Inflammatory macrophage (primary cell): ENCODE measurements around the gene ROBO1.

Source experiments
- DNase-seq, 2 donors: peaks; one replicate each; pipeline ENCODE4 v3.0.0-alpha.2; 2020 to 2022

Gene ROBO1

DNA sequence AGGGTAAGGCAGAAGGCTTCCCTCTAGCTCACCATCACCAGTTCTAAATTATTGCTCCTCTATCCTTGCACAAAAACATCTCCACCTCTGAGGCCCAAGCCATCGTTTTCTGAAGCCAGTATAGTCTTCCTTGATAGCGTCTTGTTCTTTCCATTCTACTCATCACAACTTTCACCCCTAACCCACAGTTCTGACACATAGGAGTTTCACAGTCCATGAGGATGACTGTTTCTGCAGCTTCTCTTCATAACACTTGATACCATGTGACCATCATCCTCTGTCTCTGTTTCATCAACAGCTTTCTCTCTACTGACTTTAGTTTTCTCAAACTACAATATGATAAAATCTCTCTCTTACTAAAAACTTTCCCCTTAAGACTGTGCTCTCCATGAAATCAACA, 1166.5 kb downstream of the ROBO1 start:
- DNase-seq, result no peak

DNA sequence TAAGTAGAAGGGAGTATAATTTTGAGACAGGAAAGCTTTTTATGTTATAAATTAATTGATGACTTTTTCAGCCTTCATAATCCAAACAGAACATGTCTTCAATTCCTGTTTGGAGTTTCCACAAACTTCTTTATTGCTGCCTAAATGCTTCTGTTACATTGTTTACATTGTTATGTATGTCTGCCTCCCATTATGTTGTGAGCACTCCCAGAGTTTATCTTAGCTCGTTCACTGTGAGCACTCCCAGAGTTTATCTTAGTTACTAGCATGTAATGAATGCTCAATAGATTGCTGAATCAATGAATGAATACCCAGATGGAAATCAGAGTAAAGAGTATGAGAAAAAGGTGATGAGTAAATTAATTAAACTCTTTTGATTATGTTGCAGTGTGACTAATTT, 1178.0 kb downstream of the ROBO1 start:
- DNase-seq, result no peak

- no peak for DNase-seq
Measured at GRCh38 chr3:78588906-78589621, 1178.7 kb downstream of the ROBO1 start.

- DNase-seq, result no peak
Measured at GRCh38 chr3:78580681-78581080, 1187.1 kb downstream of the ROBO1 start.

DNA sequence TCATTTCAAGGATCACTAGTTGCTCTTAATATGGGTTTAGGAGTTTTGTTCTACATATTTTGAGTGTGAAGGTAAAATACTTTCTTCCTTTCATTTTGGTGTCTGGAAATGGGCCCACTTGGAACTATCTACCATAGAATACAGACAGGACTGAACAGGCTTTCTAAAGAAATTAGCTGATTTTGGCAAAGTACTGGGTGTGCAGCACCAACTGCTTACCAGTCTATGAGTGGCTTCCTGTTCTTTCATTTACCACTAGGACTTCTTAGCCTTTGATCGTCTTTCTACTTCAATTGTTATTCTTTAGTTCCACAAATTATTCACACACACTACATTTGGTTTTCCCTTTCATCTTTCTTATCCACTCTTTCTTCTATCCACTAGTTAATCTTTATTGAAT, 1196.3 kb downstream of the ROBO1 start:
- no peak for DNase-seq

DNA sequence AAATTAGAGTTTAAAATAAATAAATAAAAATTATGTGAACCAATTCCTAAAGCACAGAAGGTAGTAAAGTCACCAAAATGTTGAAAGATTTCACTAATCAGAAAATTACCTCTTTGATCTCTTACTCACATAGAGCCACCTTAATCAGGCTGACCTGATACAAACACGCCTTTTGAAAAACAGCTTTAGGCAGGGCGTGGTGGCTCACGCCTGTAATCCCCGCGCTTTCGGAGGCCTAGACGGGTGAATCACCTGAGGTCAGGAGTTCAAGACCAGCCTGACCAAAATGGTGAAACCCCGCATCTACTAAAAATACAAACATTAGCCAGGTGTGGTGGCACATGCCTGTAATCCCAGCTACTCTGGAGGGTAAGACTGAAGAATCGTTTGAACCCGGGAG, 1197.3 kb downstream of the ROBO1 start:
- DNase-seq, result no peak

- DNase-seq, result no peak
Measured at GRCh38 chr3:78569804-78570203, 1198.0 kb downstream of the ROBO1 start.

- DNase-seq, result no peak
Measured at GRCh38 chr3:78565712-78566111, 1202.1 kb downstream of the ROBO1 start.

GRCh38 chr3:78562328-78562727, 1205.5 kb downstream of the ROBO1 start:
- DNase-seq, result peak in 1 of 2 donors; percentile 23
